ENCODE data around the gene VWA8.
"Not testable (repeated sequence)": the region's sequence is repeated elsewhere in the genome, so short reads cannot be mapped to it uniquely, and the experiment has no call there.

VWA8 gene

GRCh38 chr13:41650706-41651105 lies 310.2 kb downstream of the VWA8 start:
- H3K36me3 ChIP-seq (ENCODE audit: insufficient read depth, low read length): no peaks in the 10 kb centered on the region
- H3K4me3 ChIP-seq (ENCODE audit: low read depth in 1 of 2, low read length in 2 of 2): no peak overlapping the region
- H3K9me3 ChIP-seq (ENCODE audit: low read length): no peaks in the 10 kb centered on the region
- H3K27ac ChIP-seq (ENCODE audit: low read depth, low read length): no peak overlapping the region
- H3K4me1 ChIP-seq (ENCODE audit: insufficient read depth, low read length): peaks cover 17% of the 10 kb centered on the region
- H3K27me3 ChIP-seq (ENCODE audit: control insufficient read depth in 1 of 2, insufficient read depth in 2 of 2, low read length in 2 of 2): no peaks in the 10 kb centered on the region
- H3K9ac ChIP-seq (ENCODE audit: low read length): no peak overlapping the region

- no peak overlapping the region for H3K9ac ChIP-seq (ENCODE audit: low read length)
- H3K27ac ChIP-seq (ENCODE audit: low read depth, low read length): no peak overlapping the region
- H3K27me3 ChIP-seq (ENCODE audit: control insufficient read depth in 1 of 2, insufficient read depth in 2 of 2, low read length in 2 of 2): no peaks in the 10 kb centered on the region
Observed at GRCh38 chr13:41649659-41650058, 311.2 kb downstream of the VWA8 start.

GRCh38 chr13:41648314-41648935 lies 312.5 kb downstream of the VWA8 start:
- no peaks in the 10 kb centered on the region for H3K27me3 ChIP-seq (ENCODE audit: control insufficient read depth in 1 of 2, insufficient read depth in 2 of 2, low read length in 2 of 2)
- H3K36me3 ChIP-seq (ENCODE audit: insufficient read depth, low read length): no peaks in the 10 kb centered on the region
- H3K4me3 ChIP-seq (ENCODE audit: low read depth in 1 of 2, low read length in 2 of 2): no peak overlapping the region
- no peak overlapping the region for H3K9ac ChIP-seq (ENCODE audit: low read length)
- H3K4me1 ChIP-seq (ENCODE audit: insufficient read depth, low read length): peaks cover 26% of the 10 kb centered on the region
- H3K9me3 ChIP-seq (ENCODE audit: low read length): no peaks in the 10 kb centered on the region
- H3K27ac ChIP-seq (ENCODE audit: low read depth, low read length): no peak overlapping the region

More at GRCh38 chr13:41649659-41650058, 311.2 kb downstream of the VWA8 start:
- Histone ChIP-seq H3K4me3 (ENCODE audit: low read depth in 1 of 2, low read length in 2 of 2) (no peak overlapping the region), H3K4me1 (ENCODE audit: insufficient read depth, low read length) (peaks cover 25% of the 10 kb centered on the region), H3K36me3 (ENCODE audit: insufficient read depth, low read length) (no peaks in the 10 kb centered on the region), H3K9me3 (ENCODE audit: low read length) (no peaks in the 10 kb centered on the region)

GRCh38 chr13:41647699-41648313 lies 313.1 kb downstream of the VWA8 start:
- H3K9ac ChIP-seq (ENCODE audit: low read length); H3K4me3 ChIP-seq (ENCODE audit: low read depth in 1 of 2, low read length in 2 of 2); H3K27me3 ChIP-seq (ENCODE audit: control insufficient read depth in 1 of 2, insufficient read depth in 2 of 2, low read length in 2 of 2); H3K9me3 ChIP-seq (ENCODE audit: low read length); H3K27ac ChIP-seq (ENCODE audit: low read depth, low read length); H3K36me3 ChIP-seq (ENCODE audit: insufficient read depth, low read length): not testable (repeated sequence)
- H3K4me1 ChIP-seq (ENCODE audit: insufficient read depth, low read length): peaks cover 26% of the 10 kb centered on the region

- Histone ChIP-seq H3K36me3 (ENCODE audit: insufficient read depth, low read length) (no peaks in the 10 kb centered on the region), H3K9me3 (ENCODE audit: low read length) (no peaks in the 10 kb centered on the region), H3K4me1 (ENCODE audit: insufficient read depth, low read length) (peaks cover 43% of the 10 kb centered on the region), H3K27me3 (ENCODE audit: control insufficient read depth in 1 of 2, insufficient read depth in 2 of 2, low read length in 2 of 2) (no peaks in the 10 kb centered on the region), H3K4me3 (ENCODE audit: low read depth in 1 of 2, low read length in 2 of 2) (no peak overlapping the region), H3K9ac (ENCODE audit: low read length) (no peak overlapping the region), H3K27ac (ENCODE audit: low read depth, low read length) (no peak overlapping the region)
Observed at GRCh38 chr13:41645331-41645730, 315.6 kb downstream of the VWA8 start.

- Histone ChIP-seq H3K4me1 (ENCODE audit: insufficient read depth, low read length) (peaks cover 49% of the 10 kb centered on the region), H3K27ac (ENCODE audit: low read depth, low read length) (no peak overlapping the region), H3K9ac (ENCODE audit: low read length) (no peak overlapping the region), H3K9me3 (ENCODE audit: low read length) (no peaks in the 10 kb centered on the region), H3K36me3 (ENCODE audit: insufficient read depth, low read length) (no peaks in the 10 kb centered on the region), H3K27me3 (ENCODE audit: control insufficient read depth in 1 of 2, insufficient read depth in 2 of 2, low read length in 2 of 2) (no peaks in the 10 kb centered on the region), H3K4me3 (ENCODE audit: low read depth in 1 of 2, low read length in 2 of 2) (no peak overlapping the region)
Observed at GRCh38 chr13:41644742-41645141, 316.2 kb downstream of the VWA8 start.

- no peak overlapping the region for H3K9ac ChIP-seq (ENCODE audit: low read length)
- H3K27ac ChIP-seq (ENCODE audit: low read depth, low read length): no peak overlapping the region
- no peaks in the 10 kb centered on the region for H3K36me3 ChIP-seq (ENCODE audit: insufficient read depth, low read length)
- peaks cover 52% of the 10 kb centered on the region for H3K4me1 ChIP-seq (ENCODE audit: insufficient read depth, low read length)
- H3K9me3 ChIP-seq (ENCODE audit: low read length): no peaks in the 10 kb centered on the region
- no peaks in the 10 kb centered on the region for H3K27me3 ChIP-seq (ENCODE audit: control insufficient read depth in 1 of 2, insufficient read depth in 2 of 2, low read length in 2 of 2)
- no peak overlapping the region for H3K4me3 ChIP-seq (ENCODE audit: low read depth in 1 of 2, low read length in 2 of 2)
Observed at GRCh38 chr13:41643507-41643906, 317.4 kb downstream of the VWA8 start.

- no peaks in the 10 kb centered on the region for H3K9me3 ChIP-seq (ENCODE audit: low read length)
- H3K4me1 ChIP-seq (ENCODE audit: insufficient read depth, low read length): peaks cover 41% of the 10 kb centered on the region
- H3K27ac ChIP-seq (ENCODE audit: low read depth, low read length): no peak overlapping the region
- H3K36me3 ChIP-seq (ENCODE audit: insufficient read depth, low read length): no peaks in the 10 kb centered on the region
- H3K27me3 ChIP-seq (ENCODE audit: control insufficient read depth in 1 of 2, insufficient read depth in 2 of 2, low read length in 2 of 2): no peaks in the 10 kb centered on the region
- H3K4me3 ChIP-seq (ENCODE audit: low read depth in 1 of 2, low read length in 2 of 2): no peak overlapping the region
- no peak overlapping the region for H3K9ac ChIP-seq (ENCODE audit: low read length)
Observed at GRCh38 chr13:41641961-41642360, 318.9 kb downstream of the VWA8 start.

GRCh38 chr13:41641429-41641828 lies 319.5 kb downstream of the VWA8 start:
- Histone ChIP-seq H3K27ac (ENCODE audit: low read depth, low read length) (no peak overlapping the region), H3K4me3 (ENCODE audit: low read depth in 1 of 2, low read length in 2 of 2) (no peak overlapping the region), H3K9ac (ENCODE audit: low read length) (no peak overlapping the region), H3K36me3 (ENCODE audit: insufficient read depth, low read length) (no peaks in the 10 kb centered on the region), H3K27me3 (ENCODE audit: control insufficient read depth in 1 of 2, insufficient read depth in 2 of 2, low read length in 2 of 2) (no peaks in the 10 kb centered on the region), H3K9me3 (ENCODE audit: low read length) (no peaks in the 10 kb centered on the region), H3K4me1 (ENCODE audit: insufficient read depth, low read length) (peaks cover 41% of the 10 kb centered on the region)

GRCh38 chr13:41639955-41640780 lies 320.7 kb downstream of the VWA8 start:
- no peaks in the 10 kb centered on the region for H3K9me3 ChIP-seq (ENCODE audit: low read length)
- peak overlapping the region; percentile 25 for H3K27ac ChIP-seq (ENCODE audit: low read depth, low read length)
- H3K36me3 ChIP-seq (ENCODE audit: insufficient read depth, low read length): no peaks in the 10 kb centered on the region
- no peaks in the 10 kb centered on the region for H3K27me3 ChIP-seq (ENCODE audit: control insufficient read depth in 1 of 2, insufficient read depth in 2 of 2, low read length in 2 of 2)
- H3K4me3 ChIP-seq (ENCODE audit: low read depth in 1 of 2, low read length in 2 of 2): no peak overlapping the region
- H3K9ac ChIP-seq (ENCODE audit: low read length): no peak overlapping the region
- H3K4me1 ChIP-seq (ENCODE audit: insufficient read depth, low read length): peaks cover 34% of the 10 kb centered on the region

- Histone ChIP-seq H3K36me3 (ENCODE audit: insufficient read depth, low read length) (no peaks in the 10 kb centered on the region), H3K4me1 (ENCODE audit: insufficient read depth, low read length) (peaks cover 29% of the 10 kb centered on the region), H3K27me3 (ENCODE audit: control insufficient read depth in 1 of 2, insufficient read depth in 2 of 2, low read length in 2 of 2) (no peaks in the 10 kb centered on the region), H3K9ac (ENCODE audit: low read length) (no peak overlapping the region), H3K4me3 (ENCODE audit: low read depth in 1 of 2, low read length in 2 of 2) (no peak overlapping the region), H3K9me3 (ENCODE audit: low read length) (no peaks in the 10 kb centered on the region), H3K27ac (ENCODE audit: low read depth, low read length) (peak overlapping the region; percentile 25)
Observed at GRCh38 chr13:41639237-41639904, 321.5 kb downstream of the VWA8 start.

Measured in muscle layer of colon (tissue), 2 donors.